ENCODE measurements around the gene TMEM179. TPM values are rescaled to one million over a fixed set of nuclear protein-coding genes. Genes with fewer than 3 reads are reported as not detected.

The TMEM179 gene
- total RNA-seq, 4 donors from 2014 or later: not detected

- no peak for TF ChIP-seq CTCF (IDR thresholded peaks at IDR 0.05; ENCODE audit: low read depth)
Measured at GRCh38 chr14:104592292-104592672, 12.3 kb downstream of the TMEM179 start.

DNA sequence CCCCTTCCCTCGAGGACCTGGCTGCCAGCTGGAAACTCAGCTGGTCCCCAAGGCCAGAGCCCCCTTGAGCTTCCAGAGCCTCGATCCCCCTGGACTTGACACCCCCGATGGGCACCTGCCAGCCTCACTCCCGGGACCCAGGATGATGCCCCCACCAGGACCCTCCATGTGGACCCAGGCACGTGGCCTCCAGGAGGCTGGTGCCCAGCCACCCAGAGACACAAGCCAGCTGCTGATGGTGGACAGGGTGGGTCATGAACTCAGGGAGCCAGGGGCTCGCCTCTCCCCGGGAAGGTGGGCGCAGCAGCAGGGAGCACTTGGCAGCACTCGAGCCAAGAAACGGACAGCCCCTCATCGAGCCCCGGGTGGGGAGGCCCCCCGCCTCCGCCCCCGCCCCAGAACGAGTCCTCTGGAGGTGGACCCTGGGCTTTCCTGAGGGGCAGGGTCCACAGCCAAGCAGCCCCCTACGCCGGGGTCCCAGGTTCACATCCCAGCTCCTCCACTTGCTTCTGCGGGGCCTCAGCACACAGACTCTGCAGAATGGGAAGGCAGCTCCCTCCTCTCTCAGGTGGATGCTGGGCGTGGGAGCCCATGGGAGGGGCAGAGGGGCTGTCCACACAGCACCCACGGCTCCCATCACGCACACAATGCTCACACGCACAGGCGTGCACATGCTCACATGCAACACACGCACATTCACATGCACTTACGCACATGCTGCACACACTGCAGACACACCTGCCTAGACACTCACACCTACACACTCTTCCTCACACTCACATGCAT lies 12.9 kb downstream of the TMEM179 start:
- TF ChIP-seq CTCF (IDR thresholded peaks at IDR 0.05; ENCODE audit: low read depth): no peak

DNA sequence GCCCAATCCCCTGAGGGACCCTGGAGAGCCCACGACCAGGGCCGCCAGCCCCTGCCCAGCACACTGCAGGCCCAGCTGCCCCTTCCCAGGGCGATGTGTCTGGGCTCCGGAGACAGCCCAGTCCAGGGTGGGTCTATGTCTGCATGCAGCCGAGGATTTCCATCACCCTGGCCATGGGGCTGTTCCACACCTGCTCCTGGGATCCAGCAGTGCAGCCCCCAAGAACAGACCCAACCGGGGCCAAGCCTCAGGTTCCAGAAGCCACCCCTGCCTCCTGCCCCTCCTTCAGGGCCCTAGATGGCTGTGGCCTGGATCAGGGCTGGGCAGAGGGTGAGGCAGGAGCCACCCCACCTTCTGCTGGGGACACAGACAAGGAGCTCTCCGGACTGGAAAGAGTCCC lies 13.5 kb downstream of the TMEM179 start:
- TF ChIP-seq CTCF (IDR thresholded peaks at IDR 0.05; ENCODE audit: low read depth): no peak

- TF ChIP-seq CTCF (IDR thresholded peaks at IDR 0.05; ENCODE audit: low read depth): no peak
Measured at GRCh38 chr14:104590240-104590965, 14.2 kb downstream of the TMEM179 start.

- TF ChIP-seq CTCF (IDR thresholded peaks at IDR 0.05; ENCODE audit: low read depth): no peak
Measured at GRCh38 chr14:104589338-104590195, 15.0 kb downstream of the TMEM179 start.

- TF ChIP-seq CTCF (IDR thresholded peaks at IDR 0.05; ENCODE audit: low read depth): no peak
Measured at GRCh38 chr14:104588066-104588857, 16.3 kb downstream of the TMEM179 start.
